ENCODE results near the gene CCDC3. TPM values are rescaled to one million over a fixed set of nuclear protein-coding genes. Genes with fewer than 3 reads are reported as not detected.

The CCDC3 gene
- total and polyA plus RNA-seq, 2 experiments from 2014 or later = not detected

DNA sequence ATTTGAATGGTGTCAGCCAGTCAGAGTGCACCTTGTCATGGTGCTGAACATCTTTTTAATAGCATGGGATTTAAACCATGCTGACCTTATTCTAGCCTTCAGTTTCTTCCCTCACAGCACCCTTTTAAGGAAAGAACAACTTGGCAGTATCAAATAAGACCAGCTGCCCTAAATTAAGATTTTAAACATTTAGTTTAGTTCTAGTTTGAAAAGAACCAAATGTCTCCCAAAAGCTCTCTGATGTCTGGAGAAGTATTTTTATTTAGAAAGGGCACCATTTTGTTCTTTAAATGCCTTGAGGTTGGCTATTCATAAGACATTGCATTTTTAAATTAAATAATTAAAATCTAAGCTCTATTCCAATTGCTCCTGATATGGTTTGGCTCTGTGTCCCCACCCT, 121.1 kb downstream of the CCDC3 start:
- H4K20me1 ChIP-seq (ENCODE audit: insufficient read depth) = no peaks in the 10 kb centered on the region
- H3K9me2 ChIP-seq (ENCODE audit: insufficient read depth) = no peaks in the 10 kb centered on the region
- no peak for DNase-seq
- H2AFZ ChIP-seq = no peak overlapping the region
- no peaks in the 10 kb centered on the region for H3K4me1 ChIP-seq (ENCODE audit: insufficient read depth)
- in situ Hi-C loops (cut with MboI) = no loop called here
- H3K27me3 ChIP-seq (replicated peaks; ENCODE audit: insufficient read depth) = no peaks in the 10 kb centered on the region
- TF ChIP-seq EZH2phosphoT487 (IDR thresholded peaks at IDR 0.05; ENCODE audit: insufficient read depth, low read depth) (no peak), EZH2 (IDR thresholded peaks at IDR 0.05; ENCODE audit: insufficient read depth, poor library complexity, severe bottlenecking) (no peak)
- H3K79me2 ChIP-seq (ENCODE audit: insufficient read depth) = no peaks in the 10 kb centered on the region
- no peak overlapping the region for H3K27ac ChIP-seq
- H3K4me2 ChIP-seq (ENCODE audit: unreplicated experiment) = no peak overlapping the region
- H3K36me3 ChIP-seq (ENCODE audit: low read depth) = no peaks in the 10 kb centered on the region
- no peaks in the 10 kb centered on the region for H3F3A ChIP-seq (ENCODE audit: insufficient read depth)
- H3K9me3 ChIP-seq (ENCODE audit: low read depth) = no peaks in the 10 kb centered on the region
- H3K4me3 ChIP-seq = no peak overlapping the region
- H3K9ac ChIP-seq = no peak overlapping the region

DNA sequence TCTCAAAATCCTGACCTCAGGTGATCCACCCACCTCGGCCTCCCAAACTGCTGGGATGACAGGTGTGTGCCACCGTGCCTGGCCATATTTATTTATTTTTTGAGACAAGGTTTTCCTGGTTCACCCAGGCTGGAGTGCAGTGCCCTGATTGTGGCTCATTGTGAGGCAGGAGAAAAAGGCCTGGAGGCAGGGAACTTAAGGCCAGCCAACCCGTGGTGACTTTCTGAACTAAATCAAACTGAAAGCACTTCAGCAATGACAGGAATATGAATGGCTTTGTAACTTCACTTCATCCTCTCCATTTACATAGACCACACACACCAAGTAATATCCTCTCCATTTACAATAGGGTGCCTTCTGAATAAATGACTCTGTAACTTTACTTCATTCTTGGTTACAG, 124.4 kb downstream of the CCDC3 start:
- Histone ChIP-seq H3K36me3 (ENCODE audit: low read depth) (no peaks in the 10 kb centered on the region), H3K4me2 (ENCODE audit: unreplicated experiment) (no peak overlapping the region), H3K79me2 (ENCODE audit: insufficient read depth) (no peaks in the 10 kb centered on the region), H3K27me3 (replicated peaks; ENCODE audit: insufficient read depth) (no peaks in the 10 kb centered on the region), H2AFZ (no peak overlapping the region), H3K27ac (no peak overlapping the region), H3K9me2 (ENCODE audit: insufficient read depth) (no peaks in the 10 kb centered on the region), H3K4me1 (ENCODE audit: insufficient read depth) (no peaks in the 10 kb centered on the region), H3K4me3 (no peak overlapping the region), H3K9me3 (ENCODE audit: low read depth) (no peaks in the 10 kb centered on the region), H3K9ac (no peak overlapping the region), H3F3A (ENCODE audit: insufficient read depth) (no peaks in the 10 kb centered on the region), H4K20me1 (ENCODE audit: insufficient read depth) (no peaks in the 10 kb centered on the region)
- in situ Hi-C loops (cut with MboI) = no loop called here
- DNase-seq = no peak
- 26 to 31% methylated on average over 3 of the region's 3 CpGs for WGBS, 2 experiments (ENCODE audit: low coverage in 1 of 2, low lambda C conversion rate in 2 of 2, missing lambda C conversion rate in 2 of 2)
- TF ChIP-seq EZH2 (IDR thresholded peaks at IDR 0.05; ENCODE audit: insufficient read depth, poor library complexity, severe bottlenecking) = no peak
- no peak for TF ChIP-seq EZH2phosphoT487 (IDR thresholded peaks at IDR 0.05; ENCODE audit: insufficient read depth, low read depth)

DNA sequence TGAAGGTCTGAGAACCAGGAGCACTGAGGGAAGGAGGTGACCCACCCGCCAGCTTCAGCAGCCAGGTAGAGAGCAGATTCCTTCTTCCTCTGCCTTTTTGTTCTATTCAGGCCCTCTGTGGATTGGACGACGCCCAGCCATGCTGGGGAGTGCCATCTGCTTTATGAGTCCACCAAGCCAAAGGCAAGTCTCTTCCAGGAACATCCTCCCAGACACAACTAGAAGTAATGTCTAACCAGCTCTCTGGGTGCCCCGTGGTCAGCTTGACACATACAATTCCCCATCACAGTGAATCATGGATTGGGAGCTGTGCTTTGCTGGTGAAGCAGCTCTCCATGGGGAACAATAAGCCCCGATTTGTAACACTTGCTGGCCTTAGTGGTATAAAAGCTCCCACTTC, 125.2 kb downstream of the CCDC3 start:
- H3K9me3 ChIP-seq (ENCODE audit: low read depth) = no peaks in the 10 kb centered on the region
- H4K20me1 ChIP-seq (ENCODE audit: insufficient read depth) = no peaks in the 10 kb centered on the region
- 47 to 51% methylated on average over 5 of the region's 5 CpGs for WGBS, 2 experiments (ENCODE audit: low coverage in 1 of 2, low lambda C conversion rate in 2 of 2, missing lambda C conversion rate in 2 of 2)
- H3F3A ChIP-seq (ENCODE audit: insufficient read depth) = no peaks in the 10 kb centered on the region
- no peak for DNase-seq
- TF ChIP-seq EZH2phosphoT487 (IDR thresholded peaks at IDR 0.05; ENCODE audit: insufficient read depth, low read depth) (no peak), EZH2 (IDR thresholded peaks at IDR 0.05; ENCODE audit: insufficient read depth, poor library complexity, severe bottlenecking) (no peak)
- no peak overlapping the region for H3K4me3 ChIP-seq
- H3K27ac ChIP-seq = no peak overlapping the region
- no peaks in the 10 kb centered on the region for H3K4me1 ChIP-seq (ENCODE audit: insufficient read depth)
- no peak overlapping the region for H2AFZ ChIP-seq
- no peak overlapping the region for H3K4me2 ChIP-seq (ENCODE audit: unreplicated experiment)
- no peaks in the 10 kb centered on the region for H3K36me3 ChIP-seq (ENCODE audit: low read depth)
- no peaks in the 10 kb centered on the region for H3K27me3 ChIP-seq (replicated peaks; ENCODE audit: insufficient read depth)
- H3K9me2 ChIP-seq (ENCODE audit: insufficient read depth) = no peaks in the 10 kb centered on the region
- in situ Hi-C loops (cut with MboI) = no loop called here
- H3K9ac ChIP-seq = no peak overlapping the region
- no peaks in the 10 kb centered on the region for H3K79me2 ChIP-seq (ENCODE audit: insufficient read depth)

DNA sequence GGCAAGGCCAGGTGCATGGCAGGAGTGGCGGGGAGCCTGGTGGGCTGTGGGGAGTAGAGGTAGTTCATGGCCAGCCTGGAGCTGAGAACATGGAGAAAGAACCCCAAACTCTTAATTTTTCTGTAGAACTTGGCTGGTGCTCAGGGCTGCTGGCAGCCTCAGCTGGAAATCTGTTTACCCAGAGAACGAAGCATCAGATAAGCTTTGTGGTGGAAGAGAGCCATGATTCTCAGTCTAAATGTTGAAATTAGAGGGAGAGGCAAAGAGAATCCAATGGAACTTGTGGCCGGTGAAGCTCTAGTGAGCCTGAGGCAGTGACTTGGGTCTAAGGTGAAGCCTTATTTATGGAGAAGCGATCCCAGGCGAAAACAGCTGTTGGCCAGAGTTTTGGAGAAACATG, 126.4 kb downstream of the CCDC3 start:
- no peaks in the 10 kb centered on the region for H3K36me3 ChIP-seq (ENCODE audit: low read depth)
- no peak for TF ChIP-seq EZH2phosphoT487 (IDR thresholded peaks at IDR 0.05; ENCODE audit: insufficient read depth, low read depth)
- no peak overlapping the region for H3K4me2 ChIP-seq (ENCODE audit: unreplicated experiment)
- H3F3A ChIP-seq (ENCODE audit: insufficient read depth) = no peaks in the 10 kb centered on the region
- no peak for DNase-seq
- H3K4me1 ChIP-seq (ENCODE audit: insufficient read depth) = no peaks in the 10 kb centered on the region
- no peak overlapping the region for H3K4me3 ChIP-seq
- no peaks in the 10 kb centered on the region for H3K9me3 ChIP-seq (ENCODE audit: low read depth)
- H4K20me1 ChIP-seq (ENCODE audit: insufficient read depth) = no peaks in the 10 kb centered on the region
- whole genome bisulfite sequencing, 2 experiments (ENCODE audit: low coverage in 1 of 2, low lambda C conversion rate in 2 of 2, missing lambda C conversion rate in 2 of 2) = 54 to 62% methylated on average over 5 of the region's 5 CpGs
- no peaks in the 10 kb centered on the region for H3K79me2 ChIP-seq (ENCODE audit: insufficient read depth)
- H3K27me3 ChIP-seq (replicated peaks; ENCODE audit: insufficient read depth) = no peaks in the 10 kb centered on the region
- H3K9ac ChIP-seq = no peak overlapping the region
- in situ Hi-C loops (cut with MboI) = no loop called here
- H3K9me2 ChIP-seq (ENCODE audit: insufficient read depth) = no peaks in the 10 kb centered on the region
- no peak overlapping the region for H3K27ac ChIP-seq
- H2AFZ ChIP-seq = no peak overlapping the region

DNA sequence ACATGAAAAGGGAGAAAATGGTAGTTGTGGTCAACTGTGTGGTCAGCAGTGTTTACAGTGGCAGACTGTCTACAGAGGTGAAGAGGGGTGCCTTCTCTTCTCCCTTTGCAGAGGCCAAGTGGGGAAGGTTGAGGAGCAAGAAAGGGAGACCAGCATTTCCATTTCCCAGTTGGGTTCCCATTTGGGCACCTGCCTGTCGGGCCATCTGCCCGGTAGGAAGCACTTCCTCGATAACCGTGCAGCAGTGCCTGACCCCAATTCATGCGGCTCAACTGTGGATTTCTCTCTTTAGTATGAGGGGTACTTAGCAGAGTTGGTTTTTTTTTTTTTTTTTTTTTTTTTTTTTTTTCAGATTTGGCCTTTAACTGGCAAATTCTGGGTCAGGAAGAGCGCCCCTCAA, 127.0 kb downstream of the CCDC3 start:
- in situ Hi-C loops (cut with MboI) = no loop called here
- Histone ChIP-seq H3K4me2 (ENCODE audit: unreplicated experiment) (no peak overlapping the region), H3K9me2 (ENCODE audit: insufficient read depth) (no peaks in the 10 kb centered on the region), H3K36me3 (ENCODE audit: low read depth) (no peaks in the 10 kb centered on the region), H3K9me3 (ENCODE audit: low read depth) (no peaks in the 10 kb centered on the region), H3K27ac (no peak overlapping the region), H3F3A (ENCODE audit: insufficient read depth) (no peaks in the 10 kb centered on the region), H3K4me3 (no peak overlapping the region), H3K27me3 (replicated peaks; ENCODE audit: insufficient read depth) (no peaks in the 10 kb centered on the region), H3K9ac (no peak overlapping the region), H3K79me2 (ENCODE audit: insufficient read depth) (no peaks in the 10 kb centered on the region), H3K4me1 (ENCODE audit: insufficient read depth) (no peaks in the 10 kb centered on the region), H2AFZ (no peak overlapping the region), H4K20me1 (ENCODE audit: insufficient read depth) (no peaks in the 10 kb centered on the region)
- WGBS, 2 experiments (ENCODE audit: low coverage in 1 of 2, low lambda C conversion rate in 2 of 2, missing lambda C conversion rate in 2 of 2) = 76 to 79% methylated on average over 6 of the region's 6 CpGs
- DNase-seq = no peak
- no peak for TF ChIP-seq EZH2 (IDR thresholded peaks at IDR 0.05; ENCODE audit: insufficient read depth, poor library complexity, severe bottlenecking)
- TF ChIP-seq EZH2phosphoT487 (IDR thresholded peaks at IDR 0.05; ENCODE audit: insufficient read depth, low read depth) = no peak
